ENCODE results near the gene UBE2M.
"Not testable (repeated sequence)": the region's sequence is repeated elsewhere in the genome, so short reads cannot be mapped to it uniquely, and the experiment has no call there.

The UBE2M gene

DNA sequence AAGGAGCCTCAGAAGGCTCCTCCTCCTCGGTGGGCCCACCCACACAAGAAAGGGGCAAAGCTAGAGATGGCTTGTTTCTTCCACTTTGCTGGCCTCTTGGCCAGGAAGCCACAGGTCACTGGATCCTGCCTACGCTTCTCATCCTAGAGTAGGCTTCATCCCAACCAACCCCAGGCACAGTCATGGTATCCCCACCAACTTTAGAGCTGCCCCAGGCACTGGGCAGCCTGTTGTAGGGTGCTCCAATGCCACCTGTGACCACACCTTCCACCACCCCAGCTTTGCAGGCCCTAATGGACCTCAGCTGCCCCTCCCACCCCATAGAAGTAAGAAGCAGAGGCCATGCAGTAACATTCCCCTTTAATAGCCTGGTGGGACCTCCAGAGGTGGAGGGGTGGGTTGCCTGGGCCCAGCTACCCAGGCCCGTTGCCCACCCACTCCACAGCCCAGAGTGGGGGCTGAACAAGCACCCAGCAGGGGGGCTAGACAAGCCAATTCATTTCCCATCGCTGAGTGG, 3.0 kb downstream of the UBE2M start:
- DNase-seq = no peak

DNA sequence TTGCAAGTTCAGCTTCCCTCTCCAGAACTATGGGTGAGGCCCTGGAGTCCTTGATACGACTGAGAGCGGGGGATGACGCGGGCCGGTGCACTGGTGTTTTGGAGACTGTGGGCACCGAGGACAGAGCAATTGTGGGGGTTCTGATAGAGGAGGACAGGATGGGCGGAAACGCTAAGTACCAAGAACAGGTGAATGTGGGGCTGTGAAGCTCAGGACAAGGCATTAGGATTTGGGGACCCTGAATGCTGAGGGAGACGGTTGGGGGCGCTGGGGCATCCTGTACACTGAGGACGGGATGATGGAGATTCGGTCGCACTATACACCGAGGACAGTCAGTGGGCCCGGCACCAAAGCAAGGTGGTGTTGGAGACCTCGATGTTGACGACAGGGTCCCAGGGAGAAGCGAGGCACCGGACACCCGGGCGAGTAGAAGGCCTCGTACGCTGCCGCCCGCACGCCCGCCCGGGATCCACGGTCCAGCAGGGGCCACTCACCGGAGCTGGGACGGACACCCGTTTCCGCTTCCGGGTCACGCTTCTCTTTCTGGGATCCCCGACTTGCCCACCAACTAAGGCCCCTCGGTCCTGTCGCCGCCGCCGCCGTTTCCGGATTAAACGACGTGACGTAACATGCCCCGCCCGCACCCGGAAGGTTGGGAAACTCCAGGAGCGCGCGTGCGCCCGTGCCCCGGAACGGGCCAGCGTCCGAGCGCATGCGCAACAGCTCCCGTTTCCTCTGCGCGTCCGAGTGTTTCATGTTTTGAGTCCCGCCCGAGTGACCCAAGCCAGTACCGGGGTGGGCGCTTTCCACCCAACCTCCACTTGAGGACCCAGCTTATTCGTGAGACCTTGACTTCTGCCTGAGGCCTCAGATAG, 3.7 kb downstream of the UBE2M start, which contains the start of gene CHMP2A:
Gene CHMP2A, minus strand, starts transcription at position 612 of the 875 bp plus-strand sequence. CDS start 893 bp downstream, outside the sequence.
- DNase-seq = peak; percentile 100

DNA sequence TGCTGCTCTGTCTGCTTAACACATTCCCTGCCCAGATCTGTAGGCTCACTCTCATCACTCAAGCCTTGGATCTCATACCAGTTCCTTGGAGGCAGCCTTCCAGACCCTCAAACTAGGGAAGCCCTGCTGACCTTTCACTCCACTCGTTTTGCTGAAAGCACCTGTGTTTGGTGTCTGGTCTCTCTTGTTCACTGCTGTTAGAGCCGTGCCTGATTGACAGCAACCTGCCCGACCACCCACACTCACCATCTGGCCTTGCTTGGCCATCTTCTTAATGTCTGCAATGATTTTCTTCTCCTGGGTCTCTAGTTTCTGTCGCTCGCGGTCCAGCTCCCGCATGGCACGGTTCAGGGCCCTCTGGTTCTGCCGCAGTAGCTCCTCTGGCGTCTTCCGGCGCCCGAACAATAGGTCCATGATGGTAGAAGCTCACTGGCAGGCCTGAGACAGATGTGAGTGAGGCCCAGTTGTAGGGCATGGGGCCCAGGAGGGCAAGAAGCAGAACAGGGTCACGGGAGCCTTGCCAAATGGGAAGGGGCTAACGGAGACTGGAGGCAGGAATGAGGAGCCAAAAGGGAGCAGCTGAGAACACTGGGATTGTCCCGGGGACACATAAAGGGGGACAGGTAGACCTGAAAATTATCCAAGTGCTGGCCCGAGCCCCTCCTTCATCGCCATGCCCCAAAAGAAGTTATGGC, 4.5 kb downstream of the UBE2M start:
- no peak for DNase-seq

DNA sequence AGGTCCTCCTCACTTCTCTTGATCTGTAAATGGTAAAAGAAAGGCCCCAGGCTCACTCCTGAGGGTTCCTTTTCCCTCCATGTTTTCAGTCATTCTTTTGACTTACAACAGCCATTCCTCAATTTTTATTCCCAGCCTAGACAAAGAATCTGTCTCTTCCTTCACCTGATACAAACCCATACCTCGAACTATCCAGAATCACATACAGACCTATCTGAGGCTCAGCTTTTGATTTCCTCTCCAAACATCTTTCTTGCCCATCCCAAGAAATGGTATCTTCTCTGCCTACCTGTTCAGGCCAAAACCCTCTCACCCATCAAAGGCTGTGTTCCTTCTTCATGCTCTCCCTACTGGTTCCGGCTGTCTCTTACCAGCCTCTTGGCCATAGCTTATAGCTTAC, 5.8 kb downstream of the UBE2M start:
- DNase-seq = no peak

DNA sequence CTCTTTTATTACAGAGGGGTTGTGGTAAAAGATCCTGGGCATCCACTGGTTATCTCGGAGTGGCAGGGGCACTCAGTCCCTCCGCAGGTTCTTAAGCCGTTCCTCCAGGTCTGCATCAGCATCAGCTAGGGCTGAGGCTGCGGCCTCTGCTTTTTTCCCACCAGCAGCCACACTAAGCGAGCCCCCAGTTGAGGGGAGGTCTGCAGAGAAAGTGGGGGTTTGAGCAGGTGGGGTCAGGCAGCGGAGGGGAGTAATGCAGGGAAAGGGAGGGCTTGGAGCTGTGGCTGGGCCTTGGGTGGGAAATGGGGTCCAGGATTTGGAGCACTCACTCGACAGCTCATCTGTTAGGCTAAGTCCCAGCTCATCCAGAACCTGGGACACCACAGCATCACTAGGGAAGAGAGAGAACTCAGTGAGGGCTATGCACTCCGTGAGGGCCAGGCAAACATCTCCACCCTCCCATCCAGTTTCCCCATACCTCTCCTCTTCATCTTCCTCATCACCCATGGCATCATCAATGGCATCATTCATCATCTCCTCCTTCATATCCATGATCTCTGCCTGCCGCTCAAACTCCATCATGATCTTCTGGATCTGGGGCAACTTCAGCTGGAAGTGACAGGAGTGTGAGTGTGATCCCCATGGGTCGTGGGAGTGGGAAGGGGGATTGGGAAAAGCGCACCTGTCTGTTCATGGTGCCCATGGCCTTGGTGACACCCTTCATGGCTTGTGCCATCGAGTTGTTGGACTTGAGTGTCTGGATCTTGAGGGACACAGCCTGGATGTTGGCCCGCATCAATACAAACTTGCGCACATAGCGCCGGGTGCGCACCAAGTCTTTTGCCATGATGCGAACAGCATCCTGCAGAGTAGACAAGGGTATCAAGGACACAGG, 6.6 kb downstream of the UBE2M start:
- DNase-seq = no peak

DNA sequence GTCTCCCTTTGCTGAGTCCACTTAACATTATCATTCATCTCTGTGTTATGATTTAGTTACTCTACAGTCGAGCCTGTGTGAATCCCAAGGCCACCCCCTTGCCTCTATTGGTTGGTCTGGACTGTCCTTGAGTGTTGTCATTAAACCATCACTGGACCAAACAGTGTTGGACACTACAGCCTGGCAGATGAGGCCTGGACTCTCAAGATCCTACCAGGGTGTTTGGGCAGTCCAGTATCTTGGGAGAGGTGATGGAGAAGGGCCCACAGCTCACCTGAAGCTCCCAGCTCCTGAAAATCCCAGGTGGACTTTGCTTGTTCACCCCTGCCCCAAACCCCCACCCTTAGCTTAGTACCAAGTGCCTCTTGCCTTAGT, 7.3 kb downstream of the UBE2M start:
- no peak for DNase-seq

DNA sequence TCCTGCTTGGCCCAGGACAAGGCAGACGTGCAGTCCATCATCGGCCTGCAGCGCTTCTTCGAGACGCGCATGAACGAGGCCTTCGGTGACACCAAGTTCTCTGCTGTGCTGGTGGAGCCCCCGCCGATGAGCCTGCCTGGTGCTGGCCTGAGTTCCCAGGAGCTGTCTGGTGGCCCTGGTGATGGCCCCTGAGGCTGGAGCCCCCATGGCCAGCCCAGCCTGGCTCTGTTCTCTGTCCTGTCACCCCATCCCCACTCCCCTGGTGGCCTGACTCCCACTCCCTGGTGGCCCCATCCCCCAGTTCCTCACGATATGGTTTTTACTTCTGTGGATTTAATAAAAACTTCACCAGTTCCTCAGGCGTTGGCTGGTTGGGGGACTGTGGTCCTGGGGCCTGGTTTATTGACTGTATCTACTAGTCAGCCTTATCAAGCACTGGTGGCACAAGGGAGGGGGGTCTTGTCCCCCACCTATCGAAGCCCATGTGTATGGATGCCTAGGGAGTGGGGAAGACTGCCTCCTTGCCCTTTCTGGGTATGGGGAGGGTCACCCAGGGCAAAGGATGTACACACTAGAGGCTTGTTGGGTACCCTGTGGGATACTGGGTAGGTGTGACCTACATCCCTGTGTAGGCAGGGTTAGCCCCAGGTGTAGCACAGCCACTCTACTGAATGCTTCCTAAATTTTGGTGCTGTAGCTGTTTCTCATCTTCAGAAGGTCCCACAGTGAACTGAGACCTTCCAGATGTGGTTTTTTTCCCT, 7.9 kb downstream of the UBE2M start:
- no peak for DNase-seq

DNA sequence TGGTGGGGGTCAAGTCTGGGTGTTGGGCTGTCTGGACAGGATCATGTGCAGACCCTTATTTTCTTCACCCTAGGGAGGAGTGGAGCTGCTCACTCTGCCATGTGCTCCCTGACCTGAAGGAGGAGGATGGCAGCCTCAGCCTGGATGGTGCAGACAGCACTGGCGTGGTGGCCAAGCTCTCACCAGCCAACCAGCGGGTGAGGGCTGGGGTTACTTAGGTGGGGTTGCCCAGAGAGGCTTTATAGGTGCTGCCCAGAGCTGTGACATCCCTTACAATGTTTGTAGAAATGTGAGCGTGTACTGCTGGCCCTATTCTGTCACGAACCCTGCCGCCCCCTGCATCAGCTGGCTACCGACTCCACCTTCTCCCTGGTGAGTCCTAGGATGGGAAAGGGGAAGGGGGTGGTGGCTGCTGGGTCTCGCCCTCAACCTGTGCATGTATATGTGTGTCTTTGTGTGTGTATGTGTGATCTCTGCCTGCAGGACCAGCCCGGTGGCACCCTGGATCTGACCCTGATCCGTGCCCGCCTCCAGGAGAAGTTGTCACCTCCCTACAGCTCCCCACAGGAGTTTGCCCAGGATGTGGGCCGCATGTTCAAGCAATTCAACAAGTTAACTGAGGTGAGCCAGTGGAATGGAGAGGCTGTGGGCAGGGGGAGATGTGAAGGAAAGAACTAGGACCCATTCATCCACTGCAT, 8.6 kb downstream of the UBE2M start:
- DNase-seq = no peak

DNA sequence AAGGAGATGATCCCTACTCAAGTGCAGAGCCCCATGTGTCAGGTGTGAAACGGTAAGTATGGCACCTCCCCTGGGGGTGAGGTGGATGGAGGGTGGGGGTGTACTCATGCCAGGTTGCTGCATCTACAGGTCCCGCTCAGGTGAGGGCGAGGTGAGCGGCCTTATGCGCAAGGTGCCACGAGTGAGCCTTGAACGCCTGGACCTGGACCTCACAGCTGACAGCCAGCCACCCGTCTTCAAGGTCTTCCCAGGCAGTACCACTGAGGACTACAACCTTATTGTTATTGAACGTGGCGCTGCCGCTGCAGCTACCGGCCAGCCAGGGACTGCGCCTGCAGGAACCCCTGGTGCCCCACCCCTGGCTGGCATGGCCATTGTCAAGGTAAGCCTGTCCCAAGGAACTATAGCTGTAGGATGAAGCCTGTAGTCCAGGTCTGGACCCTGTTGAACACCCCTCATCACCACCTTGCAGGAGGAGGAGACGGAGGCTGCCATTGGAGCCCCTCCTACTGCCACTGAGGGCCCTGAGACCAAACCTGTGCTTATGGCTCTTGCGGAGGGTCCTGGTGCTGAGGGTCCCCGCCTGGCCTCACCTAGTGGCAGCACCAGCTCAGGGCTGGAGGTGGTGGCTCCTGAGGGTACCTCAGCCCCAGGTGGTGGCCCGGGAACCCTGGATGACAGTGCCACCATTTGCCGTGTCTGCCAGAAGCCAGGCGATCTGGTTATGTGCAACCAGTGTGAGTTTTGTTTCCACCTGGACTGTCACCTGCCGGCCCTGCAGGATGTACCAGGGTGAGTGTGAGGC, 9.3 kb downstream of the UBE2M start:
- DNase-seq = no peak

DNA sequence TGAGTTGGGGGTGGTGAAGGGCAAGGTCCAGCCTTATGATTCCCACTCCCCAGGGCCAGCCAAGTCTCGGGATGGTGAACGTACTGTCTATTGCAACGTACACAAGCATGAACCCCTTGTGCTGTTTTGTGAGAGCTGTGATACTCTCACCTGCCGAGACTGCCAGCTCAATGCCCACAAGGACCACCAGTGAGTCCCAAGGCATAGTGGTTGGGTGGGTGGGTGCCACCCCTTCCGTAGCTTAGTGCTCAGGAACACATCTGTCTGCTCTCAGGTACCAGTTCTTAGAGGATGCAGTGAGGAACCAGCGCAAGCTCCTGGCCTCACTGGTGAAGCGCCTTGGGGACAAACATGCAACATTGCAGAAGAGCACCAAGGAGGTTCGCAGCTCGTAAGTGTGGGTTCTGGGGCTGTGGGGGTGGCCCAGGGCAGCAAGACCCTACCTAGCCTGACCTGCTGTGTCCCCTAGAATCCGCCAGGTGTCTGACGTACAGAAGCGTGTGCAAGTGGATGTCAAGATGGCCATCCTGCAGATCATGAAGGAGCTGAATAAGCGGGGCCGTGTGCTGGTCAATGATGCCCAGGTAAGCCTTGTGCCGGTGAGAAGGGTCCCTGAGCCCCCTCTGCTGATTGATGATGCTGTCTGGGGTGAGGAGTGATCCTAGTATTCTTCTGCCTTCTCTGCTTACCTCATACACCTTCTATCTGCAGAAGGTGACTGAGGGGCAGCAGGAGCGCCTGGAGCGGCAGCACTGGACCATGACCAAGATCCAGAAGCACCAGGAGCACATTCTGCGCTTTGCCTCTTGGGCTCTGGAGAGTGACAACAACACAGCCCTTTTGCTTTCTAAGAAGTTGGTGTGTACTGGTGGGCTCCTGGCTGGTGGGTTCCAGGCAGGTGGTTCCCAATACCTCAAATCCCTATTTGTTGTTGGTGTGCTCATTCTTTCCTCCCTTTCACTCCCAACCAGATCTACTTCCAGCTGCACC, 10.8 kb downstream of the UBE2M start:
- DNase-seq = no peak

DNA sequence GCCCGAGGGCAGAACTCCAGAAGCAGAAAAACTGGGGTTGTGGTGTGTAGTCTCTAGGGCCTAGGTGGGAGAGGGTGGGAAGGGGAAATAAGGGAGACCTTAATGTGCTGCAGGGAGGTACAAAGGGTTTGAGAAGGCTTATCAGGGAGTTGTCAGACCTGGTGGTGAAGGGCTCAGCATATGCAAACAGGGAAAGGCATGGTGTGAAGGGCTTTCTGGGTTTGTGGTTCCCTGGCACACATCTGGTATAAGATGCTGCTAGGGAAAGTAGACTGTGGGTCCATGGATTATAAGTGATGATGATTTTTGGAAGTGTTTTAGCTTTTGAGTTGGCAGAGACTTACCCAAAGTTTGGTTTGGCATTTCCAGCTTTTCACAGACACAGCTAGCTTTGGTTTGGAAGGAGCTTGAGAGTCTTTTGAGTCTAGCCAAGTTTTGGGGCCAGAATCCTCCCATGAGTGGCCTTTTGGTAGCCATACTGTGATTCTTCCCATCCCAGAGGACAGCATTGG, 12.3 kb downstream of the UBE2M start:
- no peak for DNase-seq

DNA sequence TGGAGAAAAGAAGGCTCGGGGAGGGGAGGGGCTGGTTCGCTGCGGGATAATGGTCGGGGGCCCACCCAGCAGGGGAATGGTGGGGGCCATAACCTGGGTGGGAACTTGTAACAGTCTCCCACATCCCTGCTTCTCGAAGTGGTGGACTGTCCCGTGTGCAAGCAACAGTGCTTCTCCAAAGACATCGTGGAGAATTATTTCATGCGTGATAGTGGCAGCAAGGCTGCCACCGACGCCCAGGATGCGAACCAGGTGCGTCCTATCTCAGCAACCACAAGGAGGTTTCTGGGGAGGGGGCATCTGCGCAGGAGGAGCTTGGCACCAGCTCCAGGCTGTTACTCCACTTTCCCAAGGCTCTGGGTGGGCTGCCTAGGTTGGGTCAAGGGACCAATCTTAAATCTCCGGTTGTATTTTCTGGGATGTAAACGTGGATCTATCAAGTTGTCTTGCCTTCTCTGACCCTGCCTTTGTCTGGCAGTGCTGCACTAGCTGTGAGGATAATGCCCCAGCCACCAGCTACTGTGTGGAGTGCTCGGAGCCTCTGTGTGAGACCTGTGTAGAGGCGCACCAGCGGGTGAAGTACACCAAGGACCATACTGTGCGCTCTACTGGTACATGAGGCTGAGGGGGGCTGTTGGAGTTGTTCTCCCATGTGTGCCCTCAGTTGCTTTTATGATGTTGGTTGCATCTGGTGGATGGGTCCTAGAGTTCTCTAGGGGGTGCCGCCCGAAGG, 13.0 kb downstream of the UBE2M start:
- no peak for DNase-seq

DNA sequence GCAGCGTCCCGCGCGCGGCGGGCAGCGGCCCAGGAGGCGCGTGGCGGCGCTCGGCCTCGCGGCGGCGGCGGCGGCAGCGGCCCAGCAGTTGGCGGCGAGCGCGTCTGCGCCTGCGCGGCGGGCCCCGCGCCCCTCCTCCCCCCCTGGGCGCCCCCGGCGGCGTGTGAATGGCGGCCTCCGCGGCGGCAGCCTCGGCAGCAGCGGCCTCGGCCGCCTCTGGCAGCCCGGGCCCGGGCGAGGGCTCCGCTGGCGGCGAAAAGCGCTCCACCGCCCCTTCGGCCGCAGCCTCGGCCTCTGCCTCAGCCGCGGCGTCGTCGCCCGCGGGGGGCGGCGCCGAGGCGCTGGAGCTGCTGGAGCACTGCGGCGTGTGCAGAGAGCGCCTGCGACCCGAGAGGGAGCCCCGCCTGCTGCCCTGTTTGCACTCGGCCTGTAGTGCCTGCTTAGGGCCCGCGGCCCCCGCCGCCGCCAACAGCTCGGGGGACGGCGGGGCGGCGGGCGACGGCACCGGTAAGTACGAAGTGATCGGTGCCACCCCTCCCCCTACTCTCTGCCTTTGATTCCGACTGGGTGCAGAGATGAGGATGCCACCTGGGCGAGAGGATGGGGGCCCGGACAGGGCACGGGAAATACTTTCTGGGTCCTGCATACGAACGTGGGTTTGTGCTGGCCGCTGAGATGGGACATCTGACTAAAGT, 13.7 kb downstream of the UBE2M start:
- no peak for DNase-seq

DNA sequence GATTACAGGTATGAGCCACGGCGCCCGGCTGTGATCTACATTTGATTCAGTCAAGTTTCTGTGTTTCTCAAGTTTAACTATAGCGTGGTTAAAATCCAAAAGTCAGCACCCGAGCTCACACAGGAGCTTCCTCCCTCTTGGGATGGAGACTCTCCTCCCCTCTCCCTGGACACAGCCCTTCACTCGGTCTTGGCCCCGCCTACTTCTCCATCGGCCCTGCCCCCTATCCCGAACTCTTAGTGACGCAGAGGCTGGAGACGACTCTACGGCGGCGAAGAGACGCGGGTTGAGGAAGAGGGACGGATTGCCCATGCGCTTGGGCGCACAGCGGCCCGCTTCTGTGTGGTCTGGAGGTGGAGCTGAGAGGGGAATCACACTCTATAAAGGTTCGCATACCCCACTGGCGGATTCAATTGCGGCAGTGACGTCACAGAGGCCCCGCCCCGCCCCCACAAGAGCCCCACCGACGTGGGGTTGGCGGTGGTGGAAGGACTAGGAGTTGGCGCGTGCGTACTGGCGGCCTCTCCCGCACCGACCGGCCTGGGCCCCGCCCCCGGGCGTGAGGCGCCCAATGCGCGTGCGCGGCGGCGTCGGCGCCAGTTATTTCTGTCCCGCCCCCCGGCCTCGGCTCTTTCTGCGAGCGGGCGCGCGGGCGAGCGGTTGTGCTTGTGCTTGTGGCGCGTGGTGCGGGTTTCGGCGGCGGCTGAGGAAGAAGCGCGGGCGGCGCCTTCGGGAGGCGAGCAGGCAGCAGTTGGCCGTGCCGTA, 14.4 kb downstream of the UBE2M start, which contains the start of gene TRIM28:
Gene TRIM28, plus strand, starts transcription at position 239 of the 765 bp plus-strand sequence. CDS start 694 bp downstream, outside the sequence.
- peak; percentile 100 for DNase-seq

DNA sequence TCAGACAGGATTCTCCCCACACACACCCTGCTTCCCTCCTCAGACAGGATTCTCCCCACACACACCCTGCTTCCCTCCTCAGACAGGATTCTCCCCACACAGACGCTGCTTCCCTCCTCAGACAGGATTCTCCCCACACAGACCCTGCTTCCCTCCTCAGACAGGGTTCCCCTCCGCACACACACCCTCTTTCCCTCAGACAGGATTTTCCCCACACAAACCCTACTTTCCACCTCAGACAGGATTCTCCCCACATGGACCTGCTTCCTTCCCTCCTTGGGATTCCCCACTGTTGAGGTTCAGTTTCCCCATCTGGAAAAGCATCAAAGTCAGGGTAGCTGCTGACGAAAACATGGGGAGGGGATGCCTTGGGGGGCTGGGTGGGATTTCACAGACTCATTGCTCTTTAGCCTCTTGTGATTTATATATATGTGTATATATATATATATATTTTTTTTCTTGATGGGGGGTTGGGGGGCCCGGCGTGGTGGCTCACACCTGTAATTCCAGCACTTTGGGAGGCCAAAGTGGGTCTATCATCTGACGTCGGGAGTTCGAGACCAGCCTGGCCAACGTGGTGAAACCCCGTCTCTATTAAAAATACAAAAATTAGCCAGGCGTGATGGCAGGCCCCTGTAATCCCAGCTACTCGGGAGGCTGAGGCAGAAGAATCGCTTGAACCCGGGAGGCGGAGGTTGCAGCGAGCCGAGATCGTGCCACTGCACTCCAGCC, 15.6 kb downstream of the UBE2M start:
- not testable (repeated sequence) for DNase-seq

DNA sequence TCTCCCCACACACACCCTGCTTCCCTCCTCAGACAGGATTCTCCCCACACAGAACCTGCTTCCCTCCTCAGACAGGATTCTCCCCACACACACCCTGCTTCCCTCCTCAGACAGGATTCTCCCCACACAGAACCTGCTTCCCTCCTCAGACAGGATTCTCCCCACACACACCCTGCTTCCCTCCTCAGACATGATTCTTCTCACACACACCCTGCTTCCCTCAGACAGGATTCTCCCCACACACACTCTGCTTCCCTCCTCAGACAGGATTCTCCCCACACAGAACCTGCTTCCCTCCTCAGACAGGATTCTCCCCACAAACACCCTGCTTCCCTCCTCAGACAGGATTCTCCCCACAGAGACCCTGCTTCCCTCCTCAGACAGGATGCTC, 19.2 kb downstream of the UBE2M start:
- not testable (repeated sequence) for DNase-seq
